GM13977 (cell line): Measurements from ENCODE around the gene KANSL1L.
"Not testable (repeated sequence)": the region's sequence is repeated elsewhere in the genome, so short reads cannot be mapped to it uniquely, and the experiment has no call there.

ENCODE experiments used
- DNase-seq: peaks from one replicate; pipeline ENCODE4 v3.0.0; 2012; ENCODE audit warnings: low spot score
- in situ Hi-C: fragments of 300-500 bp; cut with MboI; formaldehyde crosslinking; loops from one replicate; pipeline ENCODE4 v1.12.0; 2022; ENCODE audit warnings: low sequenced_read_pairs, low pct_unique_long_range_greater_than_20kb, mixed read lengths, inconsistent platforms; ENCODE audit not compliant: unreplicated experiment
- TF ChIP-seq, protein P1 (sequence below): IDR thresholded peaks from 2 replicates; pipeline ENCODE4 v1.5.1; 2012; ENCODE audit warnings: mild to moderate bottlenecking, control low read depth; ENCODE audit not compliant: insufficient read depth; ENCODE audit errors: extremely low read depth, missing control alignments

The KANSL1L gene

DNA sequence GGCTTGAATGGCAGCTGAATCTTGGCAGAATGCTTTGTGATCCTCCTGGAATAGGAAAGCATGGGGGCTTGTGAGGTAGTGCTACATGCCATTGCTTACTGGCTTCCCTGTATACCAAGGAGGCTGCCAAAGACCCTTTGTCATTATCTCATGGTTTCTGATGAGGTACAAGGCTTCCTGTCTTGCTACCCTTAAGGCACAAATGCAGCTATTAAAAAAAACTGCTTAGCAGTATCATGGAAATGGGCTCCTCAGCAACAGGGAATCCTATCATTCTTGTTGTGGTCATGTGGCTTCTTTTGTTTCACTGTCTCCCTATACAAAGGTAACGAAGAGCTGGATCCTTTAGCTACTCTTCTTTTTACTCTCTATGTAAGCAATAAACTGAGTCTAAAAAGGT lies 6.6 kb upstream of the KANSL1L start:
- DNase-seq, result no peak
- TF ChIP-seq, protein P1, sequence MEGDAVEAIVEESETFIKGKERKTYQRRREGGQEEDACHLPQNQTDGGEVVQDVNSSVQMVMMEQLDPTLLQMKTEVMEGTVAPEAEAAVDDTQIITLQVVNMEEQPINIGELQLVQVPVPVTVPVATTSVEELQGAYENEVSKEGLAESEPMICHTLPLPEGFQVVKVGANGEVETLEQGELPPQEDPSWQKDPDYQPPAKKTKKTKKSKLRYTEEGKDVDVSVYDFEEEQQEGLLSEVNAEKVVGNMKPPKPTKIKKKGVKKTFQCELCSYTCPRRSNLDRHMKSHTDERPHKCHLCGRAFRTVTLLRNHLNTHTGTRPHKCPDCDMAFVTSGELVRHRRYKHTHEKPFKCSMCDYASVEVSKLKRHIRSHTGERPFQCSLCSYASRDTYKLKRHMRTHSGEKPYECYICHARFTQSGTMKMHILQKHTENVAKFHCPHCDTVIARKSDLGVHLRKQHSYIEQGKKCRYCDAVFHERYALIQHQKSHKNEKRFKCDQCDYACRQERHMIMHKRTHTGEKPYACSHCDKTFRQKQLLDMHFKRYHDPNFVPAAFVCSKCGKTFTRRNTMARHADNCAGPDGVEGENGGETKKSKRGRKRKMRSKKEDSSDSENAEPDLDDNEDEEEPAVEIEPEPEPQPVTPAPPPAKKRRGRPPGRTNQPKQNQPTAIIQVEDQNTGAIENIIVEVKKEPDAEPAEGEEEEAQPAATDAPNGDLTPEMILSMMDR, result no peak
- in situ Hi-C loops, result no loop called here

DNA sequence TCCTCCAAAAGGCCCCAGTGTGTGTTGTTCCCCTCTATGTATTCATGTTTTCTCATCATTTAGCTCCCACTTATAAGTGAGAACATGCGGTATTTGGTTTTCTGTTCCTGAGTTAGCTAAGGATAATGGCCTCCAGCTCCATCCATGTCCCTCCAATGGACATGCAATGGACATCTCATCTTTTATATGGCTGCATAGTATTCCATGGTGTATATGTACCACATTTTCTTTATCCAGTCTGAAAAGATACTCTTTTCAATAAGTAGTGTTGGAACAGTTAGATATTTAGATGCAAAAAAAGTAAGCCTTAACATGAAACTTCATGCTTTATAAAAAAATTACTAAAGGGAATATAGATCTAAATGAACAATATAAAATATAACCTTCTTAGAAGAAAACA lies 5.9 kb upstream of the KANSL1L start:
- in situ Hi-C loops, DNase-seq: not testable (repeated sequence)

DNA sequence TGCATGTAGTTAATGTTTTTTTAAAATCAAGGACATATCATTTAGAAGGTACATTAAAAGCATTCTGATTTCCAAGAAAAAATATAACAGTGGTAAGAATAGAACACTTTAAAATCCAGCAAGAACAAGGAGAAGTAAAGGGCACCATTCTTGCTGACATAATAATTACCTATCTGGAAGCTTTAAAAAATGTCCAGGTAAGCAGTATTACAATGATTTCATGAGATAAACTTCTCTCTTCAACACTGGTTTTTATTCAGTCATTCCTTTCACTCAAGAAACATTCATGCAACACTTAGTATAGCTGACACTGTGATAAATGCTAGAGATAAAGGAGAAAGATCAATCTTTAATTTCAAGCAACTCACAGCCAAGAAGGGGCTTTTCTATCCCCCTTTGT lies 2.9 kb upstream of the KANSL1L start:
- in situ Hi-C loops, result no loop called here
- no peak for DNase-seq
- TF ChIP-seq, protein P1, result no peak

DNA sequence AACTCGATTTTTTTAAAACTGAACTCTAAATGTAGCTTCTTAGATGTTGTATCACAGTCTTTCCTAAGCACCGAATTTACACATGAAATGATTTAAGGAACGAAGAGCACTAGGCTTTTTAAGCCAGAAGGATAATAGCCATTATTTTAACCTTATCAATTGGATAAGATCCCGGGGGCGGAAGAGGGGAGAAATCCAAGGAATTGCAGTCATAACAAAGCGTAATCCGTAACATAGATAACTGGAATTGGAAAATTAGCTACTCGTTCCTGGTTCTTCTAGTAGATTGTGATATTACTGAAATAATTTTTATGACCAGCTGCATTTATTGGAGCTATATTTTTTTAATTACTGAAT lies 988 bp upstream of the KANSL1L start:
- TF ChIP-seq, protein P1, result no peak
- no peak for DNase-seq
- in situ Hi-C loops, result no loop called here

DNA sequence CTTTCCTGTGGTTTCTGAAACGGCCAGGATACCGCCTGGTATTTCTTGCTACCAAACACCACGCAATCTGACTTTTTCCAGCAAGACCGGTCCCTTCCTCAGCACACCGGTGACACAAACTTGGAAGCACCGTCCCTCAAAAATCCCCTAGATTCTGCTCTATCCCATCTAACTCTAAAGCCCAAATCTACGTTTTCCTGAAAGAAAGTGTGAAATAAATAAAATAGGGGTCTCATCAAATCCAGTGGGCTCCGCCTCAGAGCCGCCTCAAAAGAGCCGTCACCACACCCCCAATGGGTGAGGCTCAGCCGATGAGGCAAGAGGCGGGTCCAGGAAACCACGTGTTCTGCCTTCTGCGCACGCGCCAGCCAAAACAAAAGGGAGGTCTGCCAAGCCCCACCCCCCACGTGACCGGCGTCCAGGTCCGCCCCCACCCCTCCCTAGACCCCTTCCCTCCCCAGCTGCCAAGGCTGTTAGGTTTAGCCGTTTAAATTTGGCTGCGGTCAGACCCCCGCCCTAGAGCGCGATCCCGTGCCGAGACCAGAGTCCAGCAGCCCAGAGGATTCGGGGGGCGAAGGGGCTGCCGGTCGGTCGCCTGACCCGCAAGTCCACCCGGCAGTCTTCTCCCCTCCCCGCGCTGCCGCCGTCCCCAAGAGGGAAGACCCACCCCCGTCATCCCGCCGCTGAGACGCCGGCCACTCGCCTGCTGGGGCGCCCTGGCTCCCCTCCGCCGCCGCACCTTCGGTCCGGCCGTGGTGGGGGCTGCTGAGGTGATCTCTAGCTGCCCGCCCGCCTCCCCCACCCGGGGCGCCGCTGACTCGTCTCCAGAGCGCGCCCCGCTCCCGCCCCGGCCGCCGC lies 534 bp downstream of the KANSL1L start:
- peak; percentile 91 for DNase-seq
- in situ Hi-C loops, result no loop called here
- TF ChIP-seq, protein P1, result no peak

DNA sequence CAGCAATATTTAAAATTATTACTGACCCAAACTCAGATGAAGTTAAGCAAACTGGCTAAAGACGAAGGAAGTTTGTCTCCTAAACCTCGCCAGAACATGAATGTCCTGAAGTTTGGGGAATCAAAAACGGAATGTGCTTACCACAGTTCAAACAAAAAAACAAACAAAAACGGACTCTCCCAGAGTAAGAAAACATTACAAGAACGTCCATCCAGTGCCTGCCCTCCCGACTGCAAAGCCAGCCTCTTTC lies 1.1 kb downstream of the KANSL1L start:
- in situ Hi-C loops, result no loop called here
- TF ChIP-seq, protein P1, result no peak
- DNase-seq, result no peak

DNA sequence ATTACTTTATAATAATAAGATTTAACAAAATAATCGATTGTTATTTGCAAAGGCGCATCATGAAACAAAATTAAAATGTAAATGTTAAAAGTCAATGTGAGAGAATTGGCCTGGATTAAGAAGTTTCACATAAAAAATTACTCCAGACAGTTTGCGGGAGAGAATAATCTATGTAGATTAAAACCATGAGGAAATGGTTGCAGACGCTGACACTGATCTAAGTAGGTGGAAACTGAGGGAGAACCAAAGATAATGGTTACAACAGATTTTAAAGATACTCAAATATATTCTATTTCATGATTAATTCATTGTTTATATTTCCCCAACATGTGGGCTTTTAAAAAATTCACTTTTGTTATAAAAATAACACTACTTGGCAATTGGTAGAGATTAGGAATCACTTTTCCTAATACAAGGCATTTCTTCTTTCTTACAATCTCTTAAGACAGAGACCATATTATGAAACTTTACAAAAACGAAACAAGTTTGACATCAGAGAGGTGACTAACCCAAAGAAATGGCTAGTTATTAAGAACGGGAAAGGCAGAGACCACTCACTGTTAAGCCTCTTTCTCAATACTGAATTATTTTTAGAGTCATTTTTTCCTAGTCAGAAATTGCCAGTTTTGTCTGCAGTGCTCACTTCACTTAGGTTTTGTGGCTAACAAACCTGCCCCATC lies 1.6 kb downstream of the KANSL1L start:
- peak; percentile 51 for DNase-seq
- TF ChIP-seq, protein P1, result no peak
- in situ Hi-C loops, result no loop called here
